ENCODE data around the gene HAGH.

The HAGH gene

GRCh38 chr16:1762879-1763520 lies 63.6 kb downstream of the HAGH start:
- no peak overlapping the region for H3K9ac ChIP-seq
- H3K4me3 ChIP-seq (IDR thresholded peaks at IDR 0.05; ENCODE audit: insufficient read depth, low read depth, low read length): no peak overlapping the region
- no peaks in the 10 kb centered on the region for H3K36me3 ChIP-seq (ENCODE audit: insufficient read depth)
- no peaks in the 10 kb centered on the region for H3K4me1 ChIP-seq (ENCODE audit: low read depth, poor library complexity, severe bottlenecking)
- H3K79me2 ChIP-seq (ENCODE audit: insufficient read depth, low read depth): no peaks in the 10 kb centered on the region
- TF ChIP-seq, protein P1, sequence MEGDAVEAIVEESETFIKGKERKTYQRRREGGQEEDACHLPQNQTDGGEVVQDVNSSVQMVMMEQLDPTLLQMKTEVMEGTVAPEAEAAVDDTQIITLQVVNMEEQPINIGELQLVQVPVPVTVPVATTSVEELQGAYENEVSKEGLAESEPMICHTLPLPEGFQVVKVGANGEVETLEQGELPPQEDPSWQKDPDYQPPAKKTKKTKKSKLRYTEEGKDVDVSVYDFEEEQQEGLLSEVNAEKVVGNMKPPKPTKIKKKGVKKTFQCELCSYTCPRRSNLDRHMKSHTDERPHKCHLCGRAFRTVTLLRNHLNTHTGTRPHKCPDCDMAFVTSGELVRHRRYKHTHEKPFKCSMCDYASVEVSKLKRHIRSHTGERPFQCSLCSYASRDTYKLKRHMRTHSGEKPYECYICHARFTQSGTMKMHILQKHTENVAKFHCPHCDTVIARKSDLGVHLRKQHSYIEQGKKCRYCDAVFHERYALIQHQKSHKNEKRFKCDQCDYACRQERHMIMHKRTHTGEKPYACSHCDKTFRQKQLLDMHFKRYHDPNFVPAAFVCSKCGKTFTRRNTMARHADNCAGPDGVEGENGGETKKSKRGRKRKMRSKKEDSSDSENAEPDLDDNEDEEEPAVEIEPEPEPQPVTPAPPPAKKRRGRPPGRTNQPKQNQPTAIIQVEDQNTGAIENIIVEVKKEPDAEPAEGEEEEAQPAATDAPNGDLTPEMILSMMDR (conservative IDR thresholded peaks at IDR 0.05; ENCODE audit: low read depth, low read length): no peak
- H3K27ac ChIP-seq: no peak overlapping the region
- no peaks in the 10 kb centered on the region for H3K27me3 ChIP-seq (ENCODE audit: insufficient read depth, low read depth)
- no peak overlapping the region for H3K4me2 ChIP-seq
- H4K20me1 ChIP-seq (ENCODE audit: insufficient read depth): no peaks in the 10 kb centered on the region
- no peak overlapping the region for H2AFZ ChIP-seq (ENCODE audit: low read depth)

DNA sequence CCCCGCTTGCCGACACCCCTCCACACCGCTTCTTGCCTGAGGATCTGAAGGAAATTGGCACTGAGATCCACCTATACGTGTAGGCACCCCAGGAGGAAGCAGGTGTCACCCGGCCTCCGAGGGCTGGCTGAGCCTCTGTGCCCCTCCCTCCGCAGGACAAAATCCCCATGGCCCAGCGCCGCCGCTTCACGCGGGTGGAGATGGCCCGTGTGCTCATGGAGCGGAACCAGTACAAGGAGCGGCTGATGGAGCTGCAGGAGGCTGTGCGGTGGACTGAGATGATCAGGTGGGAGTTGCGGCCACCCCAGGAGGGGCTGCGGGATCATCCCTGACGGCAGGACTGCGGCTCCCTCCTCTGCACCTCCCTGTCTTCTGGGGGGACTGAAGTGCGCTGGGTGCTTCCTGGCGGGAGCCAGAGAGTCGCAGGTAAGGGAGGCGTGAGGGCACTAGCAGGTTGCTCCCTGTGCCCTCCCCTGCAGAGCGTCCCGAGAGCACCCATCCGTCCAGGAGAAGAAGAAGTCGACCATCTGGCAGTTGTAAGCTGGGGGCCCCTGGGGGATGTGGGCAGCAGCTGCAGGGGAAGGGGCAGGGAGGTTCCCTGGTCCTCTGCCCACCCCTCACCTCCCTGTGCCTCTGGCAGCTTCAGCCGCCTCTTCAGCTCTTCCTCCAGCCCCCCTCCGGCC lies 64.3 kb downstream of the HAGH start:
- Histone ChIP-seq H3K4me1 (ENCODE audit: low read depth, poor library complexity, severe bottlenecking) (no peaks in the 10 kb centered on the region), H3K4me3 (IDR thresholded peaks at IDR 0.05; ENCODE audit: insufficient read depth, low read depth, low read length) (no peak overlapping the region), H4K20me1 (ENCODE audit: insufficient read depth) (no peaks in the 10 kb centered on the region), H3K4me2 (no peak overlapping the region), H3K27ac (no peak overlapping the region), H3K27me3 (ENCODE audit: insufficient read depth, low read depth) (no peaks in the 10 kb centered on the region), H3K79me2 (ENCODE audit: insufficient read depth, low read depth) (no peaks in the 10 kb centered on the region), H2AFZ (ENCODE audit: low read depth) (no peak overlapping the region), H3K9ac (no peak overlapping the region), H3K36me3 (ENCODE audit: insufficient read depth) (no peaks in the 10 kb centered on the region)
- TF ChIP-seq, protein P1 (conservative IDR thresholded peaks at IDR 0.05; ENCODE audit: low read depth, low read length): no peak

- Histone ChIP-seq H3K4me3 (IDR thresholded peaks at IDR 0.05; ENCODE audit: insufficient read depth, low read depth, low read length) (no peak overlapping the region), H2AFZ (ENCODE audit: low read depth) (no peak overlapping the region), H3K4me2 (no peak overlapping the region), H3K36me3 (ENCODE audit: insufficient read depth) (no peaks in the 10 kb centered on the region), H3K27ac (no peak overlapping the region), H4K20me1 (ENCODE audit: insufficient read depth) (no peaks in the 10 kb centered on the region), H3K9ac (no peak overlapping the region), H3K4me1 (ENCODE audit: low read depth, poor library complexity, severe bottlenecking) (no peaks in the 10 kb centered on the region), H3K79me2 (ENCODE audit: insufficient read depth, low read depth) (no peaks in the 10 kb centered on the region), H3K27me3 (ENCODE audit: insufficient read depth, low read depth) (no peaks in the 10 kb centered on the region)
- TF ChIP-seq, protein P1 (conservative IDR thresholded peaks at IDR 0.05; ENCODE audit: low read depth, low read length): no peak
Observed at GRCh38 chr16:1761751-1762150, 64.9 kb downstream of the HAGH start.

- TF ChIP-seq, protein P1 (conservative IDR thresholded peaks at IDR 0.05; ENCODE audit: low read depth, low read length): no peak
- Histone ChIP-seq H3K79me2 (ENCODE audit: insufficient read depth, low read depth) (no peaks in the 10 kb centered on the region), H3K27me3 (ENCODE audit: insufficient read depth, low read depth) (no peaks in the 10 kb centered on the region), H3K36me3 (ENCODE audit: insufficient read depth) (no peaks in the 10 kb centered on the region), H3K4me1 (ENCODE audit: low read depth, poor library complexity, severe bottlenecking) (no peaks in the 10 kb centered on the region), H2AFZ (ENCODE audit: low read depth) (no peak overlapping the region), H3K4me2 (no peak overlapping the region), H4K20me1 (ENCODE audit: insufficient read depth) (no peaks in the 10 kb centered on the region), H3K9ac (no peak overlapping the region), H3K27ac (no peak overlapping the region), H3K4me3 (IDR thresholded peaks at IDR 0.05; ENCODE audit: insufficient read depth, low read depth, low read length) (no peak overlapping the region)
Observed at GRCh38 chr16:1760911-1761310, 65.7 kb downstream of the HAGH start.

Measured in KMS-11 (cell line).